ENCODE measurements around the gene USP37.

The USP37 gene

GRCh38 chr2:218403810-218404209, 164.3 kb downstream of the USP37 start:
- no peak for TF ChIP-seq GABPA (IDR thresholded peaks at IDR 0.05; ENCODE audit: low read depth)
- TF ChIP-seq POLR2AphosphoS5 (IDR thresholded peaks at IDR 0.05; ENCODE audit: low read depth) = no peak
- no peak for TF ChIP-seq SPI1 (IDR thresholded peaks at IDR 0.05; ENCODE audit: borderline replicate concordance, low read depth)
- no peak for TF ChIP-seq REST (IDR thresholded peaks at IDR 0.05; ENCODE audit: insufficient replicate concordance, low read depth)
- H3K4me3 ChIP-seq (replicated peaks; ENCODE audit: insufficient read depth, low read length) = no peak overlapping the region
- H3K27ac ChIP-seq (replicated peaks) = no peak overlapping the region
- no peak for DNase-seq (ENCODE audit: low read depth in 1 of 2, low spot score in 1 of 2)
- H3K27me3 ChIP-seq (ENCODE audit: insufficient read depth, poor library complexity, severe bottlenecking) = no peaks in the 10 kb centered on the region

GRCh38 chr2:218402911-218403411, 165.2 kb downstream of the USP37 start:
- no peak for TF ChIP-seq REST (IDR thresholded peaks at IDR 0.05; ENCODE audit: insufficient replicate concordance, low read depth)
- DNase-seq (ENCODE audit: low read depth in 1 of 2, low spot score in 1 of 2) = no peak
- Histone ChIP-seq H3K4me3 (replicated peaks; ENCODE audit: insufficient read depth, low read length) (no peak overlapping the region), H3K27me3 (ENCODE audit: insufficient read depth, poor library complexity, severe bottlenecking) (no peaks in the 10 kb centered on the region), H3K27ac (replicated peaks) (no peak overlapping the region)

- TF ChIP-seq SPI1 (IDR thresholded peaks at IDR 0.05; ENCODE audit: borderline replicate concordance, low read depth) (no peak), GABPA (IDR thresholded peaks at IDR 0.05; ENCODE audit: low read depth) (no peak), CTCF (IDR thresholded peaks at IDR 0.05; ENCODE audit: insufficient read depth, low read length) (no peak), POLR2AphosphoS5 (IDR thresholded peaks at IDR 0.05; ENCODE audit: low read depth) (no peak), REST (IDR thresholded peaks at IDR 0.05; ENCODE audit: insufficient replicate concordance, low read depth) (no peak)
- H3K27ac ChIP-seq (replicated peaks) = no peak overlapping the region
- DNase-seq (ENCODE audit: low read depth in 1 of 2, low spot score in 1 of 2) = no peak
- H3K4me3 ChIP-seq (replicated peaks; ENCODE audit: insufficient read depth, low read length) = no peak overlapping the region
- no peaks in the 10 kb centered on the region for H3K27me3 ChIP-seq (ENCODE audit: insufficient read depth, poor library complexity, severe bottlenecking)
Measured at GRCh38 chr2:218402491-218402901, 165.7 kb downstream of the USP37 start.

GRCh38 chr2:218401890-218402289, 166.3 kb downstream of the USP37 start:
- Histone ChIP-seq H3K27ac (replicated peaks) (peak overlapping the region; percentile 99), H3K4me3 (replicated peaks; ENCODE audit: insufficient read depth, low read length) (peak overlapping the region; percentile 79), H3K27me3 (ENCODE audit: insufficient read depth, poor library complexity, severe bottlenecking) (no peaks in the 10 kb centered on the region)
- DNase-seq (ENCODE audit: low read depth in 1 of 2, low spot score in 1 of 2) = peak in 1 of 2 experiments; percentile 69
- no peak for TF ChIP-seq POLR2AphosphoS5 (IDR thresholded peaks at IDR 0.05; ENCODE audit: low read depth)
- no peak for TF ChIP-seq REST (IDR thresholded peaks at IDR 0.05; ENCODE audit: insufficient replicate concordance, low read depth)

Measured in HL-60 (cell line).